Panc1 (cell line): Measurements from ENCODE around the gene ELAC2. TPM values are rescaled to one million over a fixed set of nuclear protein-coding genes. Genes with fewer than 3 reads are reported as not detected.

Source experiments
- ATAC-seq: fragments of 200-7000 bp; cut with Tn5 transposase; 2 replicates; pipeline ENCODE4 v1.9.1; 2020; ENCODE audit warnings: mild to moderate bottlenecking, moderate library complexity
- BruUV-seq: library from RNA; stranded (reverse); fragments of 400-500 nt; replicated peaks from 2 replicates; lab custom pipeline; 2021; lab: Mats Ljungman, UMichigan
- CTCF ChIA-PET: fragments of 300-600 bp; sonication (Branson Sonifier 250); formaldehyde crosslinking; loops from one replicate; lab custom pipeline; 2022; ENCODE audit warnings: antibody characterized with exemption; lab: Charles Lee
- POLR2A ChIA-PET: fragments of 300-600 bp; sonication (Branson Sonifier 250); formaldehyde crosslinking; loops from one replicate; lab custom pipeline; 2022; ENCODE audit warnings: antibody characterized with exemption; lab: Charles Lee
- DNase-seq: peaks from one replicate; pipeline ENCODE4 v3.0.0-alpha.2; 2010; ENCODE audit warnings: low read depth, low spot score
- H3K27ac ChIP-seq: 2 replicates; pipeline ENCODE4 v1.5.1; 2011; ENCODE audit warnings: mild to moderate bottlenecking, low read length, inconsistent platforms
- H3K27me3 ChIP-seq: fragments of 200-500 bp; sonication (Bioruptor generic); 2 replicates; pipeline ENCODE4 v1.6.0; 2014; ENCODE audit warnings: low read length, inconsistent platforms; ENCODE audit not compliant: control insufficient read depth, insufficient read depth
- H3K36me3 ChIP-seq: fragments of 200-500 bp; sonication (Bioruptor generic); 2 replicates; pipeline ENCODE4 v1.5.1; 2014; ENCODE audit warnings: inconsistent platforms, mild to moderate bottlenecking, low read length, moderate library complexity; ENCODE audit not compliant: control insufficient read depth, insufficient read depth
- H3K4me1 ChIP-seq: 2 replicates; pipeline ENCODE4 v1.5.1; 2011; ENCODE audit warnings: inconsistent platforms, mild to moderate bottlenecking, low read length, moderate library complexity; ENCODE audit not compliant: control insufficient read depth, insufficient read depth
- H3K4me3 ChIP-seq, 2 experiments: 2 replicates each; pipeline ENCODE4 v1.5.1; 2011 to 2012; ENCODE audit warnings: low read depth in 2 of 2, low read length in 2 of 2, mild to moderate bottlenecking in 2 of 2, inconsistent platforms in 1 of 2, moderate library complexity in 1 of 2
- H3K9me3 ChIP-seq: fragments of 200-500 bp; sonication (Bioruptor generic); 2 replicates; pipeline ENCODE4 v1.5.1; 2014; ENCODE audit warnings: low read depth, mild to moderate bottlenecking, inconsistent platforms, low read length, moderate library complexity; ENCODE audit not compliant: control insufficient read depth, insufficient read depth
- CTCF ChIP-seq: fragments of 450-650 bp; IDR thresholded peaks from 2 replicates; pipeline ENCODE4 v1.5.1; 2017; ENCODE audit warnings: mild to moderate bottlenecking
- POLR2AphosphoS5 ChIP-seq: IDR thresholded peaks from 2 replicates; pipeline ENCODE4 v1.6.1; 2012; ENCODE audit warnings: mild to moderate bottlenecking, low read depth, low read length, moderate library complexity
- SIN3A ChIP-seq: IDR thresholded peaks from 2 replicates; pipeline ENCODE4 v1.6.1; 2012; ENCODE audit warnings: low read depth, mild to moderate bottlenecking, low read length, moderate library complexity, borderline replicate concordance; ENCODE audit not compliant: insufficient read depth
- TCF7L2 ChIP-seq: IDR thresholded peaks from 2 replicates; pipeline ENCODE4 v1.6.1; 2011; ENCODE audit warnings: mild to moderate bottlenecking, low read depth, low read length, inconsistent platforms
- in situ Hi-C: cut with HindIII; loops from 2 replicates; pipeline ENCODE4 v1.10.0; 2016; ENCODE audit warnings: low sequenced_read_pairs, low pct_unique_long_range_greater_than_20kb
- intact Hi-C: fragments of 100-400 bp; cut with micrococcal nuclease; formaldehyde crosslinking; loops from one replicate; pipeline ENCODE4 v1.10.0; 2022; ENCODE audit not compliant: unreplicated experiment
- total RNA-seq: library from RNA; stranded (reverse); gene quantifications from one replicate; pipeline ENCODE4 v1.2.1, GENCODE V29; 2021; ENCODE audit not compliant: unreplicated experiment
- TF ChIP-seq, protein P1 (sequence below), 2 experiments: IDR thresholded peaks; 2 replicates each; pipeline ENCODE4 v1.6.1; 2011 to 2012; ENCODE audit warnings: low read depth in 2 of 2, control low read depth in 1 of 2, low read length in 1 of 2, mild to moderate bottlenecking in 1 of 2, moderate library complexity in 1 of 2; ENCODE audit not compliant: insufficient read depth in 1 of 2

ELAC2 gene
- total RNA-seq, 1 experiment from 2014 or later = 52.7 TPM

- Histone ChIP-seq H3K36me3 (peaks cover 18% of the 10 kb centered on the region), H3K9me3 (no peaks in the 10 kb centered on the region), H3K27me3 (no peaks in the 10 kb centered on the region), H3K4me1 (no peaks in the 10 kb centered on the region), H3K27ac (no peak overlapping the region), H3K4me3 (no peak overlapping the region)
- intact Hi-C loops = no loop called here
- in situ Hi-C loops = no loop called here
- CTCF ChIA-PET = no interaction called here
- POLR2A ChIA-PET = no interaction called here
- ATAC-seq (no peak), DNase-seq (no peak)
- no TSS peak for BruUV-seq
- TF ChIP-seq, protein P1, sequence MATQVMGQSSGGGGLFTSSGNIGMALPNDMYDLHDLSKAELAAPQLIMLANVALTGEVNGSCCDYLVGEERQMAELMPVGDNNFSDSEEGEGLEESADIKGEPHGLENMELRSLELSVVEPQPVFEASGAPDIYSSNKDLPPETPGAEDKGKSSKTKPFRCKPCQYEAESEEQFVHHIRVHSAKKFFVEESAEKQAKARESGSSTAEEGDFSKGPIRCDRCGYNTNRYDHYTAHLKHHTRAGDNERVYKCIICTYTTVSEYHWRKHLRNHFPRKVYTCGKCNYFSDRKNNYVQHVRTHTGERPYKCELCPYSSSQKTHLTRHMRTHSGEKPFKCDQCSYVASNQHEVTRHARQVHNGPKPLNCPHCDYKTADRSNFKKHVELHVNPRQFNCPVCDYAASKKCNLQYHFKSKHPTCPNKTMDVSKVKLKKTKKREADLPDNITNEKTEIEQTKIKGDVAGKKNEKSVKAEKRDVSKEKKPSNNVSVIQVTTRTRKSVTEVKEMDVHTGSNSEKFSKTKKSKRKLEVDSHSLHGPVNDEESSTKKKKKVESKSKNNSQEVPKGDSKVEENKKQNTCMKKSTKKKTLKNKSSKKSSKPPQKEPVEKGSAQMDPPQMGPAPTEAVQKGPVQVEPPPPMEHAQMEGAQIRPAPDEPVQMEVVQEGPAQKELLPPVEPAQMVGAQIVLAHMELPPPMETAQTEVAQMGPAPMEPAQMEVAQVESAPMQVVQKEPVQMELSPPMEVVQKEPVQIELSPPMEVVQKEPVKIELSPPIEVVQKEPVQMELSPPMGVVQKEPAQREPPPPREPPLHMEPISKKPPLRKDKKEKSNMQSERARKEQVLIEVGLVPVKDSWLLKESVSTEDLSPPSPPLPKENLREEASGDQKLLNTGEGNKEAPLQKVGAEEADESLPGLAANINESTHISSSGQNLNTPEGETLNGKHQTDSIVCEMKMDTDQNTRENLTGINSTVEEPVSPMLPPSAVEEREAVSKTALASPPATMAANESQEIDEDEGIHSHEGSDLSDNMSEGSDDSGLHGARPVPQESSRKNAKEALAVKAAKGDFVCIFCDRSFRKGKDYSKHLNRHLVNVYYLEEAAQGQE (IDR thresholded peaks at IDR 0.05; ENCODE audit: insufficient read depth in 1 of 2, low read depth in 2 of 2, low read length in 1 of 2) = no peak
- no peak for TF ChIP-seq CTCF
- TF ChIP-seq SIN3A = no peak
- no peak for TF ChIP-seq POLR2AphosphoS5
- TF ChIP-seq TCF7L2 = no peak
Observed at GRCh38 chr17:12996941-12997340, 20.9 kb downstream of the ELAC2 start.

DNA sequence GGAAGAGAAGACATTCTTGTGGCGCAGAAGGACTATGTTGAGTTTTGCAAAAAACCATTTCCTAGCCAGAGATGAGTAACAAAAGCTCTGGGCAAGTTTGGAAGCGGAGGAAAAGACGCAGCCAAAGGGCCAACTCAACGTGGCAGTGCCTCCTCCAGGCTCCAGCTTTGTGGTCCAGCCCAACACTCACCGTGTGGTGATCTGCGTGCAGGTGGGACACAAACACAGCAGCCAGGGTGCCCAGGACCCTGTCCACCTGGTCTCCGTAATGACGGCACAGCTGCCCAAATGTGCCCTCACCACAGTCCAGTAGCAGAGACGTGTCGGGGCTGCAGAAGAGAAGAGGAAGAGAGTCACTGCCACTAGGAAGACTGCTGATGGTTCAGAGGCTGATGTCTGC, 21.5 kb downstream of the ELAC2 start:
- peaks cover 18% of the 10 kb centered on the region for H3K36me3 ChIP-seq
- no peaks in the 10 kb centered on the region for H3K4me1 ChIP-seq
- H3K9me3 ChIP-seq = no peaks in the 10 kb centered on the region
- in situ Hi-C loops (no loop called here), intact Hi-C loops (no loop called here)
- H3K27ac ChIP-seq = no peak overlapping the region
- H3K27me3 ChIP-seq = no peaks in the 10 kb centered on the region
- POLR2A ChIA-PET = no interaction called here
- BruUV-seq = no TSS peak
- no peak overlapping the region for H3K4me3 ChIP-seq
- TF ChIP-seq, protein P1 (IDR thresholded peaks at IDR 0.05; ENCODE audit: insufficient read depth in 1 of 2, low read depth in 2 of 2, low read length in 1 of 2) = no peak
- TF ChIP-seq CTCF (no peak), TCF7L2 (no peak), SIN3A (no peak), POLR2AphosphoS5 (no peak)
- DNase-seq = no peak
- CTCF ChIA-PET = no interaction called here
- no peak for ATAC-seq
